ENCODE measurements around the gene NDUFA6. TPM values are rescaled to one million over a fixed set of nuclear protein-coding genes. Genes with fewer than 3 reads are reported as not detected.

NDUFA6 gene
- total and polyA plus RNA-seq, 10 of the 15 experiments (the other 5 are each of a cell fraction or from before 2014, with no cell fraction given) = 85.9 to 511 (median 128) TPM

DNA sequence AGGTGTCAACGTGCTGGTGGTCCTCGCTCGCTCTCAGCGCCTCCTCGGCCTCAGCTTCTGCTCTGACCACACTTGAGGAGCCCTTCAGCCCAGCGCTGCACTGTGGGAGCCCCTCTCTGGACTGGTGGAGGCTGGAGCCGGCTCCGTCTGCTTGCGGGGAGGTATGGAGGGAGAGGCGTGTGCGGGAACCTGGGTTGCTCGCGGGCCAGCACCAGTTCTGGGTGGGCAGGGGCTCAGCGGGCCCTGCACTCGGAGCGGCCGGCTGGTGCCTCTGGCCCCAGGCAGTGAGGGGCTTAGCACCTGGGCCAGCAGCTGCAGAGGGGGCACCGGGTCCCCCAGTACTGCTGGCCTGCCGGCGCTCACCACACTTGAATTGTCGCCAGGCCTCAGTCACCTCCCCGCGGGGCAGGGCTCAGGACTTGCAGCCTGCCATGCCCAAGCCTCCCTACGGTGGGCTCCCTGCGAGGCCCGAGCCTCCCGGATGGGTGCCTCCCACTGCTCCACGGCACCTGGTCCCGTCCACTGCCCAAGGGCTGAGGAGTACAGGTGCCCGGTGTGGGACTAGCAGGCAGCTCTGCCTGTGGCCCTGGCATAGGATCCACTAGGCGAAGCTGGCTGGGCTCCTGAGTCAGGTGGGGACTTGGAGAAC is 47.7 kb upstream of the NDUFA6 start:
- RAD21 ChIA-PET (ENCODE audit: unreplicated experiment) = no interaction called here
- H3K4me3 ChIP-seq = no peak overlapping the region
- no peak for TF ChIP-seq ZZZ3 (IDR thresholded peaks at IDR 0.05; ENCODE audit: control insufficient read depth, insufficient read length, low read depth)
- TF ChIP-seq NR2C2 (IDR thresholded peaks at IDR 0.05; ENCODE audit: borderline replicate concordance, control insufficient read depth, insufficient read length, low read depth) = no peak
- TF ChIP-seq STAT1 (conservative IDR thresholded peaks at IDR 0.05) = no peak
- no peak for TF ChIP-seq NR2C1 (IDR thresholded peaks at IDR 0.05)
- TF ChIP-seq CEBPB (IDR thresholded peaks at IDR 0.05; ENCODE audit: borderline replicate concordance in 1 of 2, low read depth in 2 of 2, low read length in 2 of 2) = no peak
- TF ChIP-seq WRNIP1 (IDR thresholded peaks at IDR 0.05; ENCODE audit: borderline replicate concordance, low read depth, low read length) = no peak
- TF ChIP-seq, protein P1, sequence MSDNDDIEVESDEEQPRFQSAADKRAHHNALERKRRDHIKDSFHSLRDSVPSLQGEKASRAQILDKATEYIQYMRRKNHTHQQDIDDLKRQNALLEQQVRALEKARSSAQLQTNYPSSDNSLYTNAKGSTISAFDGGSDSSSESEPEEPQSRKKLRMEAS (IDR thresholded peaks at IDR 0.05; ENCODE audit: low read depth, low read length) = no peak
- TF ChIP-seq, protein P2, sequence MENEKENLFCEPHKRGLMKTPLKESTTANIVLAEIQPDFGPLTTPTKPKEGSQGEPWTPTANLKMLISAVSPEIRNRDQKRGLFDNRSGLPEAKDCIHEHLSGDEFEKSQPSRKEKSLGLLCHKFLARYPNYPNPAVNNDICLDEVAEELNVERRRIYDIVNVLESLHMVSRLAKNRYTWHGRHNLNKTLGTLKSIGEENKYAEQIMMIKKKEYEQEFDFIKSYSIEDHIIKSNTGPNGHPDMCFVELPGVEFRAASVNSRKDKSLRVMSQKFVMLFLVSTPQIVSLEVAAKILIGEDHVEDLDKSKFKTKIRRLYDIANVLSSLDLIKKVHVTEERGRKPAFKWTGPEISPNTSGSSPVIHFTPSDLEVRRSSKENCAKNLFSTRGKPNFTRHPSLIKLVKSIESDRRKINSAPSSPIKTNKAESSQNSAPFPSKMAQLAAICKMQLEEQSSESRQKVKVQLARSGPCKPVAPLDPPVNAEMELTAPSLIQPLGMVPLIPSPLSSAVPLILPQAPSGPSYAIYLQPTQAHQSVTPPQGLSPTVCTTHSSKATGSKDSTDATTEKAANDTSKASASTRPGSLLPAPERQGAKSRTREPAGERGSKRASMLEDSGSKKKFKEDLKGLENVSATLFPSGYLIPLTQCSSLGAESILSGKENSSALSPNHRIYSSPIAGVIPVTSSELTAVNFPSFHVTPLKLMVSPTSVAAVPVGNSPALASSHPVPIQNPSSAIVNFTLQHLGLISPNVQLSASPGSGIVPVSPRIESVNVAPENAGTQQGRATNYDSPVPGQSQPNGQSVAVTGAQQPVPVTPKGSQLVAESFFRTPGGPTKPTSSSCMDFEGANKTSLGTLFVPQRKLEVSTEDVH (IDR thresholded peaks at IDR 0.05; ENCODE audit: low read depth, partially characterized antibody) = no peak
- TF ChIP-seq MEF2A (IDR thresholded peaks at IDR 0.05; ENCODE audit: insufficient read depth, low read depth, low read length) = no peak
- TF ChIP-seq HDAC6 (IDR thresholded peaks at IDR 0.05; ENCODE audit: unreplicated experiment) = no peak
- no peak for TF ChIP-seq CBX3 (IDR thresholded peaks at IDR 0.05; ENCODE audit: borderline replicate concordance, low read depth)
- no peak for TF ChIP-seq NFIC (IDR thresholded peaks at IDR 0.05; ENCODE audit: low read depth, low read length)
- TF ChIP-seq RUNX3 (IDR thresholded peaks at IDR 0.05; ENCODE audit: low read length) = no peak
- TF ChIP-seq, protein P3, sequence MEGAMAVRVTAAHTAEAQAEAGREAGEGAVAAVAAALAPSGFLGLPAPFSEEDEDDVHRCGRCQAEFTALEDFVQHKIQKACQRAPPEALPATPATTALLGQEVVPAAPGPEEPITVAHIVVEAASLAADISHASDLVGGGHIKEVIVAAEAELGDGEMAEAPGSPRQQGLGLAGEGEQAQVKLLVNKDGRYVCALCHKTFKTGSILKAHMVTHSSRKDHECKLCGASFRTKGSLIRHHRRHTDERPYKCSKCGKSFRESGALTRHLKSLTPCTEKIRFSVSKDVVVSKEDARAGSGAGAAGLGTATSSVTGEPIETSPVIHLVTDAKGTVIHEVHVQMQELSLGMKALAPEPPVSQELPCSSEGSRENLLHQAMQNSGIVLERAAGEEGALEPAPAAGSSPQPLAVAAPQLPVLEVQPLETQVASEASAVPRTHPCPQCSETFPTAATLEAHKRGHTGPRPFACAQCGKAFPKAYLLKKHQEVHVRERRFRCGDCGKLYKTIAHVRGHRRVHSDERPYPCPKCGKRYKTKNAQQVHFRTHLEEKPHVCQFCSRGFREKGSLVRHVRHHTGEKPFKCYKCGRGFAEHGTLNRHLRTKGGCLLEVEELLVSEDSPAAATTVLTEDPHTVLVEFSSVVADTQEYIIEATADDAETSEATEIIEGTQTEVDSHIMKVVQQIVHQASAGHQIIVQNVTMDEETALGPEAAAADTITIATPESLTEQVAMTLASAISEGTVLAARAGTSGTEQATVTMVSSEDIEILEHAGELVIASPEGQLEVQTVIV (IDR thresholded peaks at IDR 0.05; ENCODE audit: borderline replicate concordance, partially characterized antibody) = no peak
- no peak for TF ChIP-seq JUND (IDR thresholded peaks at IDR 0.05; ENCODE audit: low read depth, low read length)
- no peak for TF ChIP-seq ZNF274 (IDR thresholded peaks at IDR 0.05; ENCODE audit: insufficient read depth, insufficient read length)
- no peak for TF ChIP-seq RB1 (IDR thresholded peaks at IDR 0.05; ENCODE audit: borderline replicate concordance)
- no peak for TF ChIP-seq PAX5 (IDR thresholded peaks at IDR 0.05; ENCODE audit: borderline replicate concordance, low read depth, low read length)
- no peak overlapping the region for H3K4me2 ChIP-seq (ENCODE audit: control insufficient read depth, insufficient read depth)
- SMC1A ChIA-PET (ENCODE audit: uncharacterized antibody, unreplicated experiment) = interaction anchor here (1.3 kb wide), 1 partner anchor 109 kb away, joined by 3 read pairs; no protein-coding TSS in a partner anchor
- 88% methylated on average over 31 of the region's 31 CpGs for WGBS (ENCODE audit: insufficient coverage, insufficient replicate concordance, low lambda C conversion rate, missing lambda C conversion rate)
- H3K4me1 ChIP-seq (ENCODE audit: control insufficient read depth, insufficient read depth, low read length) = no peaks in the 10 kb centered on the region
- FAIRE-seq (no peak), DNase-seq (ENCODE audit: low read depth, low spot score) (no peak), ATAC-seq (no peak)
- H3K9ac ChIP-seq (ENCODE audit: control insufficient read depth, insufficient read depth, low read length) = no peak overlapping the region
- POLR2A ChIA-PET = no interaction called here
- no TSS peak for BruUV-seq (replicated peaks)
- H4K20me1 ChIP-seq (ENCODE audit: control insufficient read depth, insufficient read depth) = no peaks in the 10 kb centered on the region
- H3K79me2 ChIP-seq (ENCODE audit: control insufficient read depth, insufficient read depth, low read length) = no peaks in the 10 kb centered on the region
- no peak overlapping the region for H3K27ac ChIP-seq (ENCODE audit: control insufficient read depth, insufficient read depth)
- no peaks in the 10 kb centered on the region for H3K27me3 ChIP-seq (replicated peaks in 1 of 2; ENCODE audit: control insufficient read depth in 2 of 2, insufficient read depth in 2 of 2, low read length in 1 of 2)
- H2AFZ ChIP-seq (ENCODE audit: control insufficient read depth, low read depth, low read length) = no peak overlapping the region
- in situ Hi-C loops (cut with MboI) = no loop called here
- intact Hi-C loops (cut with micrococcal nuclease; ENCODE audit: unreplicated experiment) = no loop called here
- CTCF ChIA-PET = no interaction called here
- H3K9me3 ChIP-seq (replicated peaks; ENCODE audit: control insufficient read depth, insufficient read depth, low read length) = no peaks in the 10 kb centered on the region
- no peaks in the 10 kb centered on the region for H3K36me3 ChIP-seq (ENCODE audit: control insufficient read depth in 2 of 2, insufficient read depth in 2 of 2, low read length in 1 of 2)

Data from GM12878 (cell line).